GM19239 (cell line): ENCODE measurements around the gene ERC2.
"Not testable (repeated sequence)": the region's sequence is repeated elsewhere in the genome, so short reads cannot be mapped to it uniquely, and the experiment has no call there.

Experiments used
- DNase-seq: peaks from one replicate; pipeline ENCODE4 v3.0.0; 2011; ENCODE audit warnings: low spot score; ENCODE audit not compliant: insufficient read length
- FAIRE-seq: peaks from 2 replicates; lab custom pipeline; 2011; peaks lifted over from hg19 to GRCh38; lab: Jason Lieb, UNC

Gene ERC2

DNA sequence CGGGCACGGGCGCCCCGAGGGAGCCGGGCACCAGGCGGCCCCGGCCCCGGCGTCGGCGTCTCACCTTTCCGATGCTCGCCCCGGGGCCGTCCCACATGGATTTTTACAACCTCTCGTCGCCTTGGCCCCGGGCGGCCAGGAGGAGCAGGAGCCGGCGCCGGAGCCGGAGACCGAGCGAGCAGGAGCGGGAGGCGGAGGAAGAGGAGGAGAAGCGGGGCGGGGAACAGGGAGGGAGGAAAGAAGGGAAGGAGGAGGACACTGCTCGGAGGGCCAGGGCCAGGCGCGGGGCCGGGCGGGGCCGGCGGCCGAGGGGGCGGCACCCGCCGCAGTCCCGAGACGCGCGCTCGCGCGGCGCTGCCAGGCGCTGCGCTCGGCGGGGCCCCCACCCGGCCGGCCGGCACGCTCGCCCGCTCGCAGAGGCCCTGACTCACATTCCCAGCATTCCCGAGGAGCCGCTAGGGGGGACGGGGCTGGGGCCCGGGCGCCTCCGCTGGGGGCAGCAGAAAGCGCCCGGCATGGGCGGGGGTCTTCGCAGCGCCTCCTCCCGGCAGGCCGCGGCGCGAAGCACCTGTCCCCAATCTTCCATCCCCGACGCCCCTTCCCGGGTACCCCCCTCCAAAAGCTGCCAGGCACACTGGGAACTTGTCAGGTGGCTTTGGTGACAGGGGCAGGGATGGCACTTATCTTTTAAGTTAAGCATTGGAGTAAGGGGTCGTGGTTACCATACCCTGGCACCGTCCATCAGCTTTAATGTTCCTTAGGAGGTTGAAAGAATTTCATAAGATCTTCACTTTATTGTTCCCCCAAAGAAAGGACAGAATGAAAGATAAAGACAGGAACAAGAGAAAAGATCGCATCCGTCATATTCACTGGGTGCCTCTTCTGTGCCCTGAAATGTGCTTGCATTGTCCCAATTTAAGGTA is at the start of gene ERC2:
Gene ERC2, minus strand, starts transcription at position 284 of the 923 bp plus-strand sequence.
- DNase-seq, result no peak
- FAIRE-seq, result no peak

DNA sequence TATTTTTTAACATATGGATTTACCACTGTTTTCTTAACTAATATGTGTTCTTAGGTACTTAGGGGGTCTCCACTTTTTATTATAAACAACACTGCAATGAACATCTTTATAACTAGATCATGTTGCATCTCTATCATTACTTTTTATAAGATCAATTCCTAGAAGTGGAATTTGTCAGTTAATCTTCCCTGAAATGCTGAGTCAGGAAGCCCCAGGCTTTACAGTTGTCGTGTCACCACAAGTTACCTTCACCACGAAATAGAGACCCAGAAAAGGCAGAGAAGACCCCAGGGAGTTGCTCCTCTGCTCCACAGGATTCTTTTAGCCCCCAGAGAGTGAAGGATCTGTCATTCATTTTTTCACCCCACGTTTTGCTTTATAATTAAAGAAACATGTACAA is 34.5 kb upstream of the ERC2 start:
- DNase-seq, result no peak
- FAIRE-seq, result no peak

DNA sequence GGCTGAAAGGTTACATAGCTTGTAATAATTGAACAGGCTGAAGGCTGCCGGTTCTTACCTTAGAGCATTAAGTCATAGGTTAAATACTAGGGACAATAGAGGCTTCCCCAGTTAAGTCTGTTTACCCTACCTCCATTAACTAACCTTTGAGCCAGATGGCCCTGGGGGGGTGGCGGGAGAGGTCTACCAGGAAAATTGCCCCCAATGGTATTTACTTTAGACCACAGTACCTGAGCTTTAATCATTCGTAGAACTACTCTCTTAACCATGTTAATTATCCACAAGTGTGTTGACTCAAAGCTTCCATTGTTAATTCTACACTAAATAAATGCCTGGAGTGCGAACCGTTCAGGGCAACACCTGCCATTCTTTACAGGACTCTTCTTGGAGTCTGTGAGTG is 28.1 kb upstream of the ERC2 start:
- DNase-seq, FAIRE-seq: not testable (repeated sequence)

DNA sequence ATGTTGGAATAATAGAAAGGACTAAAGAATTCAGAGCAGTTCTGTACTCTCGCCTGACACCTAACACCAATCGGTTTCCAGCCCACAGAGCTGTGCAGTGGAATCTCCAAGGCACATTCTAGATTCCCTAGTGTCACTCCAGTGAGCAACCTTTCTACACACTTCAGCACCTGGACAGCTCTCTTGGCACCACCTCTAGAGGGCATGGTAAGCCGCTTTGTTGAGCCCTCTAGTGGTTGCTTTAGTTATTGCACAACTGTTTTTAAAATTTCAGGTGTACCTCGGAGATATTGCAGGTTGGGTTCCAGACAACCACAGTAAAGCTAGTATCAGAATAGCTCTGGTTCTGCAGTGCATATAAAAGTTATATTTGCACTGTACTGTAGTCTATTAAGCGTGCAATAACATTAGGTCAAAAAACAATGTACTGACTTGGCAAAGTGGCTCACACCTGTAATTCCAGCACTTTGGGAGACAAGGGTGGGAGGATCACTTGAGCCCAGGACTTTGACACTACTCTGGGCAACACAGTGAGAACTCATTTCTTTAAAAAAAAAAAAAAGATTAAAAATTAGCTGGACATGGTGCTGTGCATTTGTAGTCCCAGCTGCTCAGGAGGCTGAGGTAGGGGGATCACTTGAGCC is 26.5 kb upstream of the ERC2 start:
- DNase-seq (peak; percentile 79), FAIRE-seq (peak; percentile 92)

DNA sequence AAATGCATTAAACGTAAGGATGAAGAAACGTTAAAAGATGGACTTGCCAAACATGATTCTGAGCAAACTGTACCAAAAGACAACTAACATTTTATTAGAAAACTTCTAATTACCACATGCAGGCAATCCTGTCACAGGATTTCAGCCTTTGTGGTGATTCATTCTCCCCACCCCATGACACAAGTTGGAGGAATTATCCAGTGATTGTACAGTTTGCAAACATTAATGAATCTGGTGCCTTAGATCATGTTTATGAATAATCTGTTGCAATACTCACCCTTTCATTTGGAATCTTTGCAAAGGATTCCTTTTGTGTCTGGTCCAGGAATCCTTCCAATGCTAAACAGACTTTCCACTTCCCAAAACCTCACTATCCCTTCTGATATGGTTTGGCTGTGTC is 23.3 kb upstream of the ERC2 start:
- DNase-seq (no peak), FAIRE-seq (no peak)

DNA sequence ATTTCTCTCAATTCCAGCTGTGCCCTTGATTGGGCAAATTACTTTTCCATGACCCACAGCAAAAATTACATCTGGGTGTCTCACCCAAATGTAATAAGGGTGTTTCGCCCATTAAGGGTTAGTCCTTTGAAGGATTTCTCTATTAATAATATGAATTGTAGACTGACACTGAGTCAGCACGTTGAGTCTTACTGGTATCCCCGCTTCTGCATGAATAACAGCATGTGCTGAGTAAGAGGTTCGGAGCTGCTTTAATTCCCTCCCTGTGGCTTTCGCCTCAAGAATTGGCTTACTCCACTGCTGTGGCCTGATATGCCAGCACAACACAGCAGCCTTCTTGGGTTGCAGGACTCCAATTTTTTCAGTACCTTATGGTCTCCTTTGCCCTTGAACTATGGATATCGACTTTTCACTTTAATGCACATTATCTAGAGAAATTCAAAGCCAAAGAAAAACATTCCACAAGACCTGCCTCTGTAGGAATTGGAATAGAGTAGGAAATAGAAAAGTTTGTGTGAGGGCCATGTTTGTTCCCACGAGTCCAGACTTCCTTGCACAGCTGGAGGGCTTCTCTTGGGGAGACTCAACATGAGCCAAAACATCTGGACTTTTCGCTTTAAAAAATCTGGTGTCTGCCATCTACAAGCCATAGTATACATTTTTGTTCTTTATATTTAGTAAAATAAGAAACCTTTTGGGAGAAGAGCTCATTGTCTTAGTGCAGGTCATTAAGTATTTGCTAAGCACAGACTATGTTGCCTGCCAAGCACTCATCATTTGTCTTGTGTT is 20.7 kb upstream of the ERC2 start:
- FAIRE-seq (no peak), DNase-seq (no peak)

DNA sequence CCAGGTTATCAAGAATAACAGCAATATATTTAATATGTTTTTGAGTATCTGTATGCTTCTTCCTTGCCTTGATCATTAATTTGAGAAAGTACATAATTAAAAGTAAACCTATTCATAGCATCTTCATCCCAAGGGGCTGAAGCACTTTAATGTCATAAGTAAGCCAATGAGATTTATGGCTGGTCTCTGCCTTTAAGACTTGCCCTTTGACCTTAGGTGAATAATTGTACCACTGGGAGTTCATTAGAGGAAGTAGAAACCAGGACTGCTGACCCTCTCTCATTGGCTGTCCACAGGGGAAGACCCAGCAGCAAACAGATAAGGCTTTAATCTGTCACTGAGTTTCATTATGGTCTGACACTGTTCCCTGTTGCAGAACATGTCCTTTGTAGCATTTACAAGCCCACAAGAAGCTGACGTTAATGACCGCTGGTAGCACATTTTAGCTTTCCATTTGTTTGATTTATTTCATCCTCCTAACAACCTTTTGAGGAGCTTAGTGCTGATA is 16.3 kb upstream of the ERC2 start:
- DNase-seq (no peak), FAIRE-seq (no peak)

DNA sequence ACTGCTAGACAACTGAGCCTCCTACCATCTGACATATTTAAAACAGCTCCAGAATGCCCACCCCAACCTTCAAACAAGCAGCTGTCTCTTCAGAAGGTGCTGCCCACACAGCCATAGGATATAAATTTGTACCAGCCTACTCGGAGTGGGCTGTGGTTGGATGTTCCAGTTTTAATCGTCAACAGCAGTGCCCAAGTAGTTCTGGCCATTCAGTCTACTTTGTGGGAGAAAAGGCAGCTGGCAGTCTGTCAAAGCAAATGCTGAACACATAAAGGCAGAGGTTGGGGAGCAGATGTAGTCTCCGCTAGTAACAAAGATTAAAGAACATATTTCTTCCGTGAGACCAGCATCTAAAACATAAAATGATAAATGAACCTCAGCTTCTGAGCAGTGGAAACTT is 15.9 kb upstream of the ERC2 start:
- no peak for DNase-seq
- FAIRE-seq, result no peak

DNA sequence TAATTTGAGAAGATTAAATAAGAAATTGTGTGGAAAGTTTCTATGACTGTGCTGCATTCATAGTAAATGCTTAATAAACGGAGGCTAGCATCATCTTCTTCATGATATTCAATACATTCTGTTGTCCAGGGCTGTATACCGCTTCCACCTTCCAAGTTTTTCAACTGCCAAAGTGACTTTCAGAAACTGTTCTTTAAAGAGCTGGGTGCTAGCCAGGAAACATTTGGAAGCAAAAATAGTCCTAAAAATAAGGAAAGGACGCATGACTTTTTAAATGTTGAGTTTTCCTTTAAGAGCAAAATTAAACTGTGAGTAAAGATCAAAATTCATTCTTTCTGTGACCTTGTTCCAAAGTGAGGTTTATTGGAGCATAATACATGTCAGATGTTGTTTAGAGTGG is 9.4 kb upstream of the ERC2 start:
- FAIRE-seq, result no peak
- no peak for DNase-seq

DNA sequence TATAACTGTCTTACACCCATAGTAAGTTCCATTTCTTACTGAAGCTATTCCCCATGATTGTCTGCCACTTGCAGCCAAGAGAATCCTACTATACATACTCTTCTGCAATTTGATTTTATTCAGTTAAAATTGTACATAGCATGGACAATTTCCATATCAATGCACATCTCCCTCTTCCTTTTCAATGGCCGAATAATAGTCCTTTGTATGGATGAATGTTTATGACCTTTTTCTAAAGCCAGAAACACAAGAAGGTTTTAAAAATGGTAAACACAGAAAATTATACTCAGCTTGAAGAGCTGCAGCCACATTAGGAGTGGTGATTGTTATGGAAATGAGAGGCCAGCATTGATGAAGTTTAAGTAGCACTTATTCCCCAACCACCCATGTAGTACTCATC is 8.5 kb upstream of the ERC2 start:
- DNase-seq, result no peak
- FAIRE-seq, result no peak

DNA sequence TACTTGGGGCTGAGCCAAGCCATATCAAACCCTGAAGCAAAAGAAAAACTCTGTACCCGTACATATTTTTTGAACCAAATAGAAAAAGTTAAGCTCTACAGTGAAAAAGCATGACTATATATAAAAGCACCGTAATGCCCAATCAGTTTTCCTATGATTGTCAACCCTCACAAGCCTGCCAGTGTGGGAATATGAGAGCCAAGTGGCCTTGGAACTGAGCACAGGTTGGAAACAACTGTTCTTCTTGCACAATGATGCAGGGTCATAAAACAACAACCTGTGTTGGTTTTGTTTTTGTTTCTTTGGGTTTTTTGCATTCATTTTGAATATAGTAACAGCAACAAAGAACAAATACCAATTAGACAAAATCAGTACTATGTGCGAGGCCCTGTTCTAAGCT is 3.5 kb upstream of the ERC2 start:
- no peak for DNase-seq
- FAIRE-seq, result no peak

DNA sequence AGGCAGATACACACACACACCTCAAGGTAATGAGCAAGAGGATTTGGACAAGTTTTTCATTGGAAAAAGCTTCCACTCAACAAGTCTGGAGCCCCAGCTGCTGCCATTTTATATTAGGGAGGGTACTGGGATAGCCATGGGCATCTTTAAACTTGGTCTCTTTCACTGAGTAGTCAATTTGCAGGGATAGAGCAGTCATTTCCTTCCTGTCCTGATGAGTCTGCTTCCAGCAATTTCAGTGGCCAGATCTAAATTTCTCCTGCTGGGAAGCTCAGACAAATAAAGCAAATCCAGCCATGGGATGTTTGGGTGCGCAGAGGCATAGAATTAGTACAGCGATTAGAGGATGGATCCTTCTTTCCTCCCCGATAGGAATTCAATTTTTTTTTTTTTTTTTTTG is 874 bp upstream of the ERC2 start:
- FAIRE-seq (no peak), DNase-seq (no peak)

DNA sequence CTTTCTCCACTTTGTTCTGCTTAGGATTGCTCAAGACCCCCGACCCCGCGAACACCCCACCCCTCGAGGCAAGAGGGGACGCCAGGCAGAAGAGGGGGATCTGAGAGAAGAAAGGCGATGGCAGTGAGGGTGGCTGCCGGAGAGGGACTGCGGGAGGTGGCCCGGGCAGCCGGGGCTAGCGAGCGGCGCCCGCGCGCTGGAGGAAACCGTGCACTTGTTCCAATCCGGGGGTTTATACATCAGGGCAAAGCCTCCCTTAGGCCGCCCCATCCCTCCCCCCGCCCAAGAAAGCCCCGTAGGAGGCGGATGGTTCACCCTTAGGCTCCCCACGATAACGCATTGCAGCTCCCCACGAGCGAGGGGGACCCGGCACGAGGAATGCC is 475 bp downstream of the ERC2 start:
- FAIRE-seq, result no peak
- DNase-seq, result no peak

DNA sequence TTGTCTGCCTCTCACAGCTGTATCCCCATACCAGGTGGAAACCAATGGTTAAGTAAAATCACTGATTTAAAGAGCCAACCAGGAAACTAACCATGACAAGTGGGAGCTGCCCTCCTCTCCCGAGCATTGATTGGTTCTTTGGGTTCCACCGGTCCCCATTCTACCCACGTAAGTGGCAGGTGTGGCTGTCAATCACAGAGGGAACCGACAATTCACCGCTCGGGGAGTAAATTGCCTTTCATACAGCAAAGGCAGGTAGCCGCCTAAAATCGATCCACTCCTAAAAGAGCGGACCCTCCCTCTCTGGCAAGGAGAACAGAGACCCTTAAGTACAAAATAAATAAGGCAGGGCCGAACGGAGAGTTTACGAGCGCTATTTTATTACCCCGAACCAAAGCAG is 1.2 kb downstream of the ERC2 start:
- DNase-seq (no peak), FAIRE-seq (no peak)

DNA sequence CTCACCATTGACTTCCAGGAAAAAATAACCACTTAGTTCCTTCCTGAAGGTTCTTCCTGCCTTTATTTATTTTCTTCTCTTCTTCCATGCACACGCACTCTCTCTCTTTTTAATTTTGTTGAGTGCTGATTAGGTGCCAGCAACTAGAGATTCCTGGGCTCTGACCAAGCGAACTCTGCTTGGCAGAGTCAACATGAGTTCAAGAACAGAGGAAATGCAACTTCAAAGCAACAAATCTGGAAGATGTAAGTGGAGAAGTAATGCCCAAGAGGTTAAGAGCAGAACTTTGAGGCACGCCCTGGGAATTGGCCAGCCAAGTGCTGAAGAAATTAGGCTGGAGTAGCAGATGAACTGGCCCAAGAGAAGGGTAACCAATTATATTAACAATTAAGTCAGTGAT is 8.5 kb downstream of the ERC2 start:
- no peak for FAIRE-seq

DNA sequence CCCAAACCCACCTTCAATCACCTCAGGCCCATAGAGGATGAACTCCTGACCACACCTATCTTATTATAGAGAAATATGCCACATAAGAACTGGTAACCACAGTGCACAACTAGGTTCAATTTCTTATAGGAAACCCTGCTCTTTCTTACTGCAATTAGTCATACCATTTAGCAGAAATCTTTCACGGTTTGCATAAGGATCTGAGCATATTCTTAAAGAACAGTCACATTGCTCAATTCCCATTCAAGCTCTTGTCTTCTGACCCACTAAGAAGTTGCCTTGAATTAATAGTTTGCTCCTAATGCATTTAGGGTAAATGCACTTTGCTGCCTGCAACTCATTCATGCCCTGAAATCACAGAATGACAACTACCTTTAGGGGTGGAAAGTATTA is 9.2 kb downstream of the ERC2 start:
- FAIRE-seq (no peak), DNase-seq (no peak)

More for the DNA sequence above, 8.5 kb downstream of the ERC2 start:
- no peak for DNase-seq

DNA sequence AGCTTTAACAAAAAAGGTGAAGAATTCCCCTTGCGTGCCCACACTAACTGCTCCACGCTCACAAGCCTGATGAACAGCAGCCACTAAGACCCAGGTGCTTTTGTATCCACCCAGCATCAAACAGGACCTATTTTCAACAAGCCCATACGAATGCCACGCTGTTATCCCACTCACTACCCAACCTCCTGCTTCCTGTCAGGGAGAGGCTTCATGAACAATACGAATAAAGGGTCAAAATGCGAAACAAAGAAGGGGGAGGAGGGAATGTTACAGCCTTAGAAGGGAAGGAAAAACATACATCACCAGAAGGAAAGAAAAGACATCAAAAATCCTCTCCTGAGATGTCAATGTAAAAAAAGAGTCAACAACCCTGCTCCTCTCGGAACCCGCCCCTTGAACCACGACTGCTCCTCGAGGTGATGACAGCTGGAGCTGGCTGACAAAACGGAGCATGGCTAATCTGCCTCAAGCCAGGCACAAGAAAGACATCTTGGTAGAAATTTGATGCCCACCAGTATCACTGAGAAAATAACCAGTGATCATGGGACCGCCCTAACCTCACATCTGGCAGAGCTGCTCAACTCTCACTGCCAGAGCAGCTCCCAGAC is 9.7 kb downstream of the ERC2 start:
- FAIRE-seq (no peak), DNase-seq (no peak)

DNA sequence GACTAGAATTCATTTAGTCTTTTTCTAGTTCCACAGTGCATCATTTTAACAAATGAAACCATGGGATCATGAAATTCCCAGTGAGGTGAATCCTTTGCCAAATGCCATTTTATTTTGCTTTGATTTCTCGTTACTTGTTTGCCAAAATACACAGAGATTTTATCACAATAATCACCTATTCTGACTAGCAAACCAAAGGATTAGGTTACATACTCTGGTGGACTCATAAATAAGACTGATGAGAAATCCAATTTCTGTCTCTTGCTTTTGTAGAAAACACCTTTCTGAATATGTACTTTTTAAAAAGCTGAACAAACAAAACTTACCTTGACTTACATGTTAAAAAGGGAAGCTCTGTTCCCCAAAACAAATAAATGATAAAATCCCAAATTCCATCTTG is 12.2 kb downstream of the ERC2 start:
- DNase-seq (no peak), FAIRE-seq (no peak)

DNA sequence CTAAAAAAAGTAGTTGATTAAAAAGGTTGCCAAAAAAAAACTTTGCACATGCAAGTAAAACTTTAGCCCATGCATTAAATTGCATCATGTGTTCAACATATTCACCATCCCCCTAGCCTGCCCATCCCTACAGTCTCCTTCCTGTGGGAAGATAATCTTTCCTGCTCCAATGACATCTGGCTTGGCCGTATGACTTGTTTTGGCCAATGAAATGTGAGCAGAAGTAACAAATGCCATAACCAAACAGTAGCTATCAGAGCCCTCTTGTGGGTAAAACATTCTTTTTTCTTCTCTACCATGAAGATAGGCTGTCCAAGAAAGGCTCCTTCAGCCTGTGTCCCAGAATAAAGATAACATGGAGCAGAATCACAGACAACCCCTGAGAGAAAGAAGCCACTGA is 15.3 kb downstream of the ERC2 start:
- FAIRE-seq (no peak), DNase-seq (no peak)

DNA sequence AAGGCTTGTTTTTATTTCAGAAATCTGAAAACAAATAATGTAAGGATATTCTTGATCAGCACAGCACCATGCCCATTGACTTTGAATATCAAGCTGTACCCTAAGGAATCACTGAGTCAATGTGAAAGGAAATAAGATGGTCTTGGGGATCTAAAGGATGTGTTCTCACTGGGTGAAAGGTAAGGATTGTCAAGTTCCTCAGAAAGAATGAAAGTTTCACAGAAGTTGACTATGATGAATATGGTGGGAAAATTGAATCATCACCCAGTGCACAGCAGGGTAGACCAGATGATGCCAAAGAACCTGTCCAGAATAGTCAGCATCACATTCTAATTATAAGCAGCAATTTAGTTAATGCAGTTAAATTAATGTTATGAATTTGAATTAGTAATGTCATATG is 16.2 kb downstream of the ERC2 start:
- DNase-seq, result no peak
- FAIRE-seq, result no peak
